ENCODE measurements around the gene EXT2. TPM values are rescaled to one million over a fixed set of nuclear protein-coding genes. Genes with fewer than 3 reads are reported as not detected.
A peak's percentile ranks its signal among the peaks of the same experiment; 100 is the strongest.

The EXT2 gene
- total and polyA plus RNA-seq, 7 donors, result 11.0 to 23.5 (median 21.4) TPM

- no peaks in the 10 kb centered on the region for H3K9me3 ChIP-seq
- H3K27ac ChIP-seq, result no peak overlapping the region
- intact Hi-C loops (cut with DNase I), result loop anchor here in 1 of 2 donors (10.0 kb wide), 1 partner anchor 148 kb away; no protein-coding TSS in a partner anchor
- WGBS, 3 donors, result 93 to 96% (median 94%) methylated on average over 5 of the region's 5 CpGs
- TF ChIP-seq CTCF (IDR thresholded peaks at IDR 0.05), result no peak
- DNase-seq (no peak), ATAC-seq (no peak)
- H3K36me3 ChIP-seq (ENCODE audit: insufficient read depth in 1 of 2, low read depth in 1 of 2), result no peaks in the 10 kb centered on the region
- H3K27me3 ChIP-seq (ENCODE audit: insufficient read depth in 3 of 3, low read length in 2 of 3), result no peaks in the 10 kb centered on the region
- no peaks in the 10 kb centered on the region for H3K4me1 ChIP-seq
- no peak overlapping the region for H3K4me3 ChIP-seq
Observed at GRCh38 chr11:44282620-44283019, 187.1 kb downstream of the EXT2 start.

DNA sequence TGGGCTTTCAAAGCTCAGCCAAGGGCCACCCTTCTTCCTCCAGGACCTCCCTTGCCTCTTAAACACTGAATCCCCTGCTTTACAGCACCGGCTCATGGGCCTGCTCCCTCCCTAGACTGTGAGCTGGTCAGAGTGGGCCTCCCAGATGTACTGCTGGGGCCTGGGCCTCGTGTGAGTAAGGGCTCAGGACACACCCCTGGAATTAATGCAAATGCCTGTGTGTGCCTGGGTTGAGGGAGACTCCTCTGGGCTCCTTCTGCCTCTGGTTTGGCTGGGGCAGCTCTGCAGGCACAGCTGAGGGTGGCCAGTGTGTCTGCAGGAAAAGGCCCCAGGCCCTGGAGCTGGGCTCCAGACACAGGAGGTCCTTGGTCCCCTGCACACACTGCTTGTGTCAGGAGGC is 190.3 kb downstream of the EXT2 start:
- Histone ChIP-seq H3K4me1 (no peaks in the 10 kb centered on the region), H3K36me3 (ENCODE audit: insufficient read depth in 1 of 2, low read depth in 1 of 2) (no peaks in the 10 kb centered on the region)
- 57 to 73% (median 60%) methylated on average over 2 of the region's 2 CpGs for WGBS, 3 donors

DNA sequence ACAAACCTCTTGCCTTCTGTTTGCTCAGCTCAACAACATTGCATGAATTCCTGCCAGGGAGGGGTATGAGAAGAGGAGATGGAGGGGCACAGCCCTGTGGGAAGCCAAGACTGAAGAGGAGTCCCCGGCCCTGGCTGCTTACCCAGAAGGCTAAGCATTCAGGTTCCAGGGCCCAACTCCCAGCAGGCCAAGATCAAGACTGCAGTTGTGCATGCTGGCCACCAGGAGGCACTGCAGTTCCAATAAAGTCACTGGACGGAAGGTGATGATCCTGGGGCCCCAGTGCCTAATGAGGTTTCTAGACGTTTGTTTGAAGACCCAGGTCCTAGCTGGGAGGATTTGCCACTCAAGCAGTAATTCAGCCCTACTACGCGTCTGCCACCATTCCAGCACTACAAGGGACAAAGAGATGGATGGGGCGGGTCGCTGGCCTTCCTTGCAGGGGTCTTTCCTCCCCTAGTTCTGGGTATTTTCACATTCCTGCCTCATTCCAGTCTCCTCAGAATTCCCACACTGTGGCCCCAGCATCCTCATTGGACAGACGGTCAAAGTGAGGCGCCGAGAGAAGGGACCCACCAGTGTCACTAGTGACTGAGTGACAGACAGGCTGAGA is 190.9 kb downstream of the EXT2 start:
- 59 to 66% (median 59%) methylated on average over 10 of the region's 10 CpGs for WGBS, 3 donors
- intact Hi-C loops (cut with DNase I), result loop anchor here (2.0 to 10.0 kb wide), 3 partner anchors 152 to 252 kb away; no protein-coding TSS in a partner anchor
- H3K27me3 ChIP-seq (ENCODE audit: insufficient read depth in 3 of 3, low read length in 2 of 3), result peaks cover 0 to 10% (median 0%) of the 10 kb centered on the region in 3 donors
- no peaks in the 10 kb centered on the region for H3K4me1 ChIP-seq
- H3K9me3 ChIP-seq, result no peaks in the 10 kb centered on the region
- H3K4me3 ChIP-seq, result no peak overlapping the region
- no peak overlapping the region for H3K27ac ChIP-seq
- ATAC-seq (peak; percentile 44 to 71 (median 66)), DNase-seq (peak; percentile 32 to 70)
- TF ChIP-seq CTCF (IDR thresholded peaks at IDR 0.05), result peak; percentile 93
- no peaks in the 10 kb centered on the region for H3K36me3 ChIP-seq (ENCODE audit: insufficient read depth in 1 of 2, low read depth in 1 of 2)

More for the DNA sequence above, 190.3 kb downstream of the EXT2 start:
- DNase-seq (no peak), ATAC-seq (peak in 3 of 4 donors; percentile 4 to 21 (median 15))
- H3K27me3 ChIP-seq (ENCODE audit: insufficient read depth in 3 of 3, low read length in 2 of 3), result peaks cover 0 to 5% (median 0%) of the 10 kb centered on the region in 3 donors
- no peak overlapping the region for H3K4me3 ChIP-seq
- intact Hi-C loops (cut with DNase I), result loop anchor here (2.0 to 10.0 kb wide), 3 partner anchors 151 to 253 kb away; no protein-coding TSS in a partner anchor
- TF ChIP-seq CTCF (IDR thresholded peaks at IDR 0.05), result no peak
- H3K9me3 ChIP-seq, result no peaks in the 10 kb centered on the region
- H3K27ac ChIP-seq, result no peak overlapping the region

GRCh38 chr11:44286911-44287310 is 191.4 kb downstream of the EXT2 start:
- 89 to 91% (median 90%) methylated on average over 11 of the region's 11 CpGs for whole genome bisulfite sequencing, 3 donors
- TF ChIP-seq CTCF (IDR thresholded peaks at IDR 0.05), result no peak
- intact Hi-C loops (cut with DNase I), result loop anchor here (2.0 to 10.0 kb wide), 3 partner anchors 152 to 252 kb away; no protein-coding TSS in a partner anchor
- Histone ChIP-seq H3K9me3 (no peaks in the 10 kb centered on the region), H3K27ac (no peak overlapping the region), H3K36me3 (ENCODE audit: insufficient read depth in 1 of 2, low read depth in 1 of 2) (no peaks in the 10 kb centered on the region), H3K4me1 (no peaks in the 10 kb centered on the region), H3K4me3 (no peak overlapping the region), H3K27me3 (ENCODE audit: insufficient read depth in 3 of 3, low read length in 2 of 3) (peaks cover 0 to 10% (median 0%) of the 10 kb centered on the region in 3 donors)
- DNase-seq (no peak), ATAC-seq (no peak)

All from psoas muscle (tissue), 8 donors.